OCI-LY3 (cell line): ENCODE measurements around the gene EDN1.

Experiments
- CTCF ChIP-seq: fragments of 200-600, 300-600 bp; sonication (generic); IDR thresholded peaks from 2 replicates; pipeline ENCODE4 v1.5.1; 2014; ENCODE audit warnings: antibody characterized with exemption, low read length, low read depth
- EZH2phosphoT487 ChIP-seq: fragments of 200-600 bp; shearing (Covaris generic); IDR thresholded peaks from 2 replicates; pipeline ENCODE4 v1.6.1; 2018; ENCODE audit warnings: antibody characterized with exemption, mixed run types, low read depth

GRCh38 chr6:12260458-12261093 is 29.6 kb upstream of the EDN1 start:
- TF ChIP-seq CTCF (no peak), EZH2phosphoT487 (no peak)
